SHP77 (cell line): ENCODE measurements around the gene CDC7.
"Not testable (repeated sequence)": the region's sequence is repeated elsewhere in the genome, so short reads cannot be mapped to it uniquely, and the experiment has no call there.

ENCODE experiments used
- DNase-seq, 2 experiments: peaks; one replicate each; lab custom pipeline; 2025; lab: John Stamatoyannopoulos, UW

Gene CDC7

GRCh38 chr1:91500756-91501522 is at the start of gene CDC7:
Gene CDC7, plus strand, starts transcription at chr1:91500851. Its CDS starts 866 bp downstream, at chr1:91501717.
- peak; percentile 82 to 88 for DNase-seq

GRCh38 chr1:91454136-91454535 is 46.5 kb upstream of the CDC7 start:
- no peak for DNase-seq

GRCh38 chr1:91455334-91455733 is 45.3 kb upstream of the CDC7 start:
- DNase-seq: no peak

- DNase-seq: no peak
Observed at GRCh38 chr1:91455896-91456295, 44.8 kb upstream of the CDC7 start.

- not testable (repeated sequence) for DNase-seq
Observed at GRCh38 chr1:91465350-91465749, 35.3 kb upstream of the CDC7 start.

- DNase-seq: no peak
Observed at GRCh38 chr1:91476533-91477217, 24.0 kb upstream of the CDC7 start.

- DNase-seq: no peak
Observed at GRCh38 chr1:91487469-91487868, 13.2 kb upstream of the CDC7 start.

GRCh38 chr1:91490501-91490900 is 10.2 kb upstream of the CDC7 start:
- no peak for DNase-seq

GRCh38 chr1:91498035-91498434 is 2.6 kb upstream of the CDC7 start:
- no peak for DNase-seq

- no peak for DNase-seq
Observed at GRCh38 chr1:91498498-91499245, 2.0 kb upstream of the CDC7 start.

GRCh38 chr1:91499346-91499745 is 1.3 kb upstream of the CDC7 start:
- no peak for DNase-seq

- no peak for DNase-seq
Observed at GRCh38 chr1:91499904-91500755, 521 bp upstream of the CDC7 start.

- peak in 1 of 2 experiments; percentile 73 for DNase-seq
Observed at GRCh38 chr1:91501523-91501851, 836 bp downstream of the CDC7 start.

GRCh38 chr1:91501971-91502671 is 1.5 kb downstream of the CDC7 start:
- no peak for DNase-seq

GRCh38 chr1:91502672-91503184 is 2.1 kb downstream of the CDC7 start:
- peak in 1 of 2 experiments; percentile 0 for DNase-seq

GRCh38 chr1:91503332-91503900 is 2.8 kb downstream of the CDC7 start:
- DNase-seq: no peak

GRCh38 chr1:91503975-91504530 is 3.4 kb downstream of the CDC7 start:
- no peak for DNase-seq

- no peak for DNase-seq
Observed at GRCh38 chr1:91505086-91505485, 4.4 kb downstream of the CDC7 start.

- DNase-seq: no peak
Observed at GRCh38 chr1:91506071-91506470, 5.4 kb downstream of the CDC7 start.

- DNase-seq: no peak
Observed at GRCh38 chr1:91507328-91507727, 6.7 kb downstream of the CDC7 start.
